NCI-H146 treated with DMSO at 0.1 percent for 48 hours (cell line): ENCODE results near the gene MMP11.

ENCODE experiments used
- DNase-seq: peaks from one replicate; lab custom pipeline; 2025; ENCODE audit not compliant: unreplicated experiment; lab: John Stamatoyannopoulos, UW

MMP11 gene

DNA sequence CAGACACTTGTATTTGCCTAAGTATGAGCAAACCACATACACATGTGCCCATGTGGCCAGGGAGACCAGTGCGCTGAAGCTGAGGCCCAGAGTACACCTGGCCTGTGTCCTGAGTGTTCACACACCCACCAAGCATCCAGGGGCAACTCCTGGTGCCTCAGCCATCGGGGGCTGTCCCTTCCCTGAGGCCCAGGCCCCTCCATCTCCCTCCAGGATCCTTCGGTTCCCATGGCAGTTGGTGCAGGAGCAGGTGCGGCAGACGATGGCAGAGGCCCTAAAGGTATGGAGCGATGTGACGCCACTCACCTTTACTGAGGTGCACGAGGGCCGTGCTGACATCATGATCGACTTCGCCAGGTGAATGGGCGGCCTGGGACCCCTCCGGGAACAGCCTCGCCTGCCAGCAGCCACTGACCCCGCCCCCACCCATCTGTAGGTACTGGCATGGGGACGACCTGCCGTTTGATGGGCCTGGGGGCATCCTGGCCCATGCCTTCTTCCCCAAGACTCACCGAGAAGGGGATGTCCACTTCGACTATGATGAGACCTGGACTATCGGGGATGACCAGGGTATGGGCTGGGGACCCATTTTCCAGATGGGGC is 7.6 kb downstream of the MMP11 start:
- DNase-seq: no peak

DNA sequence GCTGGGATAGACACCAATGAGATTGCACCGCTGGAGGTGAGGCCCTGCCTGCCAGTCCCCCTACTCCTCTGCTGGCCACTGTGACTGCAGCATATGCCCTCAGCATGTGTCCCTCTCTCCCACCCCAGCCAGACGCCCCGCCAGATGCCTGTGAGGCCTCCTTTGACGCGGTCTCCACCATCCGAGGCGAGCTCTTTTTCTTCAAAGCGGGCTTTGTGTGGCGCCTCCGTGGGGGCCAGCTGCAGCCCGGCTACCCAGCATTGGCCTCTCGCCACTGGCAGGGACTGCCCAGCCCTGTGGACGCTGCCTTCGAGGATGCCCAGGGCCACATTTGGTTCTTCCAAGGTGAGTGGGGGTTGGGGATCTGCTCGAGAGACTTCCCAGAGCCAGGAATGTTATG is 8.4 kb downstream of the MMP11 start:
- no peak for DNase-seq

DNA sequence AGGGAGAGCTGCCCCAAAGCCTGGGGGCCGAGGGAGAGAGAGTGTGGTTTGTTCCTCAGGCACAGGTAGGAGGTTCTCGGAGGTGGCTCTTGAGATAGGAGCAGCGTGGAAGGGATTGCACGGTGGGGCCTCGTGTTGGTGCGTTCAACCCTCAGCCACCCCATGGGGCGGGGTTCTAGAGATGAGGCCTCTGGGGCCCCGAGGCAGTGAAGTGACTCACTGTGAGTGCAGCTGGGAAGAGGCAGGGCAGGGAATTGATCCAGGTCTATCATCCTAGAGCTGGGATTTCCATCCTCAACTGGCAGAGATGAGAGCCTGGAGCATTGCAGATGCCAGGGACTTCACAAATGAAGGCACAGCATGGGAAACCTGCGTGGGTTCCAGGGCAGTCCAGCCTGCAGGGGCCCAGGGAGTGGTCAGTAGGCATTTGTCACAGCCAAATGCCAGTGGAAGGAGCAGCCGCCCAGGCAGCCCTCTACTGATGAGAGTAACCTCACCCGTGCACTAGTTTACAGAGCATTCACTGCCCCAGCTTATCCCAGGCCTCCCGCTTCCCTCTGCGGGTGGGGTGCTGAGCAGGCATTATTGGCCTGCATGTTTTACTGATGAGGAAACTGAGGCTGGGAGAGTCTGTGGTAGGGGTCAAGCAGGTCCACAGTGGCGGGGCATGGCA is 9.0 kb downstream of the MMP11 start:
- DNase-seq: no peak

DNA sequence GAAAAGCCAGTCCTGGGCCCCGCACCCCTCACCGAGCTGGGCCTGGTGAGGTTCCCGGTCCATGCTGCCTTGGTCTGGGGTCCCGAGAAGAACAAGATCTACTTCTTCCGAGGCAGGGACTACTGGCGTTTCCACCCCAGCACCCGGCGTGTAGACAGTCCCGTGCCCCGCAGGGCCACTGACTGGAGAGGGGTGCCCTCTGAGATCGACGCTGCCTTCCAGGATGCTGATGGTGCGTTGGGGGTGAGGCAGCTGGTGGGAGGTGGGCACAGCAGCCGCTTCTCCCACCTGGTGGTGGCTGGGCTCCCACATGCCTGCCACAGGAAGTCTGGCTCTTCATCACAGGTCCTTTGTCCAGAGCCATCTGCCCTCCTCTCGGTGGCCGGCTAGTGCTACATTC is 9.6 kb downstream of the MMP11 start:
- DNase-seq: no peak

DNA sequence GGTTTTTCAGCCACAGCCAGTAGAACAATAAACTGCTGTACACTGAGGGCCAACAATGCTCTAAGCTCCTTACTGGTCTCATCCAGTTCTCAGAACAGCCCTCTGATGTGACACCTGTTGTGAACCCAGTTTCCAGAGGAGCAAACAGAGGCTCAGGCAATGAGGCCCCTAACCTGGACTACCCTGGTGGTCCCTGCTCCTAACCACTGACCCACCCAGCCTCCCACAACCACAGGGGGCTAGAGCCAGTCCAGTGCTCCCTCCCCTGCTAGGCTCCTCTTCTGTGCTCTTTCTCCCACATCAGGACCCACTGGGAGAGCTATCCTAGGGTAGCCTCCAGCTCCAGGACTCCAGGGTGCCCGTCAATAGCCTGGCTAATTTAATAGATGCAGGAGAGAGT is 10.1 kb downstream of the MMP11 start:
- no peak for DNase-seq

DNA sequence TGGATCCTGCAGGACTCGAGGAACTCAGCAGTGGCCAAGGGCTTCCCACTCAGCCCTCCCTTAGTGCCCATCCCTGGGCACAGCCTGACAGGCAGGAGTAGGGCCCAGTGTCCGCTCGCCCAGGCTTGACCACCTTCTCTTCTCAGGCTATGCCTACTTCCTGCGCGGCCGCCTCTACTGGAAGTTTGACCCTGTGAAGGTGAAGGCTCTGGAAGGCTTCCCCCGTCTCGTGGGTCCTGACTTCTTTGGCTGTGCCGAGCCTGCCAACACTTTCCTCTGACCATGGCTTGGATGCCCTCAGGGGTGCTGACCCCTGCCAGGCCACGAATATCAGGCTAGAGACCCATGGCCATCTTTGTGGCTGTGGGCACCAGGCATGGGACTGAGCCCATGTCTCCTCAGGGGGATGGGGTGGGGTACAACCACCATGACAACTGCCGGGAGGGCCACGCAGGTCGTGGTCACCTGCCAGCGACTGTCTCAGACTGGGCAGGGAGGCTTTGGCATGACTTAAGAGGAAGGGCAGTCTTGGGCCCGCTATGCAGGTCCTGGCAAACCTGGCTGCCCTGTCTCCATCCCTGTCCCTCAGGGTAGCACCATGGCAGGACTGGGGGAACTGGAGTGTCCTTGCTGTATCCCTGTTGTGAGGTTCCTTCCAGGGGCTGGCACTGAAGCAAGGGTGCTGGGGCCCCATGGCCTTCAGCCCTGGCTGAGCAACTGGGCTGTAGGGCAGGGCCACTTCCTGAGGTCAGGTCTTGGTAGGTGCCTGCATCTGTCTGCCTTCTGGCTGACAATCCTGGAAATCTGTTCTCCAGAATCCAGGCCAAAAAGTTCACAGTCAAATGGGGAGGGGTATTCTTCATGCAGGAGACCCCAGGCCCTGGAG is 10.9 kb downstream of the MMP11 start:
- no peak for DNase-seq

DNA sequence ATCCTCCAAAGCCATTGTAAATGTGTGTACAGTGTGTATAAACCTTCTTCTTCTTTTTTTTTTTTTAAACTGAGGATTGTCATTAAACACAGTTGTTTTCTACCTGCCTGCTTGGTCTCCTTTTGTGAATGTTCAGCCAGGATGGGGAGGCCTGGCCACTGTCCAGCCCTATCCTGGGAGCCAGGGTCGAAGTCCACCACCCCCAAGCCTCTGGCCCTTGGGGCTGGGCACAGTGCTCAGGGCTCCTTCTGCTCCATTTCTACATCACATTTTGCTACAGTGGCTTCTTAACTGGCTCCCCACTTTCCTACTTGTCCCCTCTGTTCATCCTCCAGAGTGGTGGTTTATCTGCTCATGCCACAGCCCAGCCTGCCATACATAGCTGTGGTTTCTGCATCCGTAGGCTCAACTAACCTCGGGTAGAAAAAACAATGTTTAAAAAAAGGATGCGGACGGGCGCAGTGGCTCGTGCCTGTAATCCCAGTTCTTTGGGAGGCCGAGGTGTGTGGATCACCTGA is 11.6 kb downstream of the MMP11 start:
- no peak for DNase-seq

DNA sequence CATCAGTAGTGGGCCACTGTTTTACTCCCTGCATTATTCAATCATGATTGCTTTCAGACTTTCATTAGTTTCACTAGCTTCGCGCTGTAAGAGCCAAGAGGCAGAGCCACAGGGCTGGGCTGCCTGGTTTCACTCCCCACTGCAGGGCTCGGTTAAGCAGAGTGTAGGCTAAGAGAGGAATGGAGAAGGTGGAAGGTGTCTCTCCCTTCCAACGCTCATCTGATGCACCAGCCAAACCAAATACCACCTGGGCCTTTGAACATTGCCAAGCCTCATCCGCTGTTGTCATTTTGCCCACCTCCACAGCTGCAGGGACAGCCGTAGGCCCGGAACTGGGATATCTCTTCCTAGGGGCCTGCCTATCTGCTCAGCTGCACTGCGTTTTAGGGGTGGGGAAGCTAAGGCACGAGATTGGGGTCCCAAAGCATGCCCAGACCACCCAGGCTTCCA is 13.6 kb downstream of the MMP11 start:
- no peak for DNase-seq

DNA sequence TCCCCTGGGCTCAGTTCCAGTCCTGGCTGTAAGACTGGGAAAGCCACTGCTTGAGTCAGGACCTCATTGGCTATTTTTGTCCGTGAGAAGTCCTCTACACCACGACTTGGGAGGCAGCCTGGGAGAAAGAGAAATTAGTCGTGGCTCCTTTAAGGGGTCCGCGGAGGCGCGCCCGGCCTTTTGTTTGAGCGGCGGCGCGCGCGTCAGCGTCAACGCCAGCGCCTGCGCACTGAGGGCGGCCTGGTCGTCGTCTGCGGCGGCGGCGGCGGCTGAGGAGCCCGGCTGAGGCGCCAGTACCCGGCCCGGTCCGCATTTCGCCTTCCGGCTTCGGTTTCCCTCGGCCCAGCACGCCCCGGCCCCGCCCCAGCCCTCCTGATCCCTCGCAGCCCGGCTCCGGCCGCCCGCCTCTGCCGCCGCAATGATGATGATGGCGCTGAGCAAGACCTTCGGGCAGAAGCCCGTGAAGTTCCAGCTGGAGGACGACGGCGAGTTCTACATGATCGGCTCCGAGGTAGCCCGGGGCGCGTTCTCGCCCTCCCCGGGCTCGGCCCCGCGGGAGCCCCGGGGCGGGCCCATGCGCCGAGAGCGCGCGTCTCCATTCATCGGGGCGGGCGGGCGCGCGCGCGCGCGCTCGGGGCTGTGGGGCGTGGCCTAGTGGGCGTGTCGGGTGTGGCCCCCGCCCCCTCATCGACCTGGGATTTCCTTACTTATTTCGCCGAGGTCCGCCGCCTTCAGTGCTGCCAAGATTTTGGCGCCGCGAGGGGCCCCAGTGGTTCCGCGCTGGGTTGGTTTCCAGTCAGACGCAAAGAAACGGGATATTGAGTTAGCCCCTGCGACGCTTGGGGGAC is 14.3 kb downstream of the MMP11 start, which contains the start of gene SMARCB1:
TSS of gene SMARCB1 (plus strand) at position 215 of the 848 bp plus-strand sequence. CDS start at position 419, 204 bp downstream.
- DNase-seq: peak; percentile 21

DNA sequence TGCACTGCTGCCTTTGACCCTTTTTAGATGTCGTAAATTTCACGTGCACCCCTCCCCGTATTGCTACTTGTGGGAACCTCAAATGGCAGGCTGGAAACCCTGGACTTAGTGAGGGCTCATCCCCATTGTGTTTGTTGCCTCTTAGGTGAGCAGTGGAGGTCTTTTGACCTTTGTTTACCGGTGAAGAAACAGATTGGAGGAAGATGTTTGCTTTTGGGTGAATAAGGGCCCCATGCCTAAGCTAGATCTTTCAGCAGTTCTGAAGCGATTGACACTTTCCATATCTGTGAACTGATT is 14.9 kb downstream of the MMP11 start:
- DNase-seq: no peak

DNA sequence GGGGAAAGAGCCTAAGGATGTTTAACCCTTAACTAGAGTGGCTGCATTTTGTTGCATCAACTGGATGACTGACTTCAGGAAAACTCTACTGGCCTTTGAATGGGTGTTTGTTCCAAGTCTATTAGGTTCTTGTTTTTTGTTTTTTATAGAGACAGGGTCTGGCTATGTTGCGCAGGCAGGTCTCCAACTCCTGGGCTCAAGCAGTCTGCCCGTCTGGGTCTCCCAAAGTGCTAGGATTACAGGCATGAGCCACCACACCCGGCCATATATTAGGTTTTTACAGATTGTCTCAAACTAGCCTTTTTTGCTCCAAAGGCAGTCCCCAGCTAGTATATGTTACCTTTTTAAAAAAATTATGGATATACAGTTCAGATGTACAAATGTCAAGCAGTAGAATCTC is 15.3 kb downstream of the MMP11 start:
- DNase-seq: no peak

DNA sequence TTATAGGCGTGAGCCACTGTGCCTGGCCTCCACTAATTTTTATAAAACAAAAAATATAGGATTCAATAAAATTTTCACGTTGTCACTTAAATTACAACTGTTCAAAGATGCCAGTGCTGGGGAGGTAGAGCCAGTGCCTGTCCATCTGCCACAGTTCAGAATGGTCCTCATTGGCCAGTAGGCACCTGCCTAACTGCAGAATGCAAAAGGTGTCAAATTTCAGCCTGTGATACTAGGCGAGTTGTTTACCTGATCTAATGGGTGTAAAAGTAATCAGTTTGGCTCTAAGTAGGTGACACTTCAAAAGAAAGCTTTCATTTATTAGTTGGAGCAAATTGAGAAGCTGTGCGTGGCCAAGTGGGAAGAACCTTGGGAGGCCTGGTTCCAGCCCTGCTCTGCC is 16.5 kb downstream of the MMP11 start:
- no peak for DNase-seq

DNA sequence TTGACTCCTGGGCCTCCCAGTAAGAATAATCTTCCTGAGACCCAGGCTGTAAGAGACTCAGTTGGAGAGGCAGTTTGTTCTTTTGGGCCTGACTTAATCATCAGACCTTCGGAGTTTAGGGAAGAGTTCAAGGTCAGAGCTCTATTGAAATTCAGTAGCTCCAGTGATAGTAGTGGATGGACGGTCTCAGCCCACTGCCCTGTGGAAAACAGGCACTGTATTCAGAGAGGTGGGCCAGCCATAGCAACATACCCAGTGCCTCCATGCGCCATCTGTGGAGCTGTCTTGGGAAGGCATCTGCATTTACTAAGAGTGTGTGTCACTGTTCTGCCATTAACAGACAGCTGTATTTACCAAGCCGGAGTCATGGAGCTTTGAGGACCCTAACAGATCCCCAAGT is 17.0 kb downstream of the MMP11 start:
- DNase-seq: no peak

DNA sequence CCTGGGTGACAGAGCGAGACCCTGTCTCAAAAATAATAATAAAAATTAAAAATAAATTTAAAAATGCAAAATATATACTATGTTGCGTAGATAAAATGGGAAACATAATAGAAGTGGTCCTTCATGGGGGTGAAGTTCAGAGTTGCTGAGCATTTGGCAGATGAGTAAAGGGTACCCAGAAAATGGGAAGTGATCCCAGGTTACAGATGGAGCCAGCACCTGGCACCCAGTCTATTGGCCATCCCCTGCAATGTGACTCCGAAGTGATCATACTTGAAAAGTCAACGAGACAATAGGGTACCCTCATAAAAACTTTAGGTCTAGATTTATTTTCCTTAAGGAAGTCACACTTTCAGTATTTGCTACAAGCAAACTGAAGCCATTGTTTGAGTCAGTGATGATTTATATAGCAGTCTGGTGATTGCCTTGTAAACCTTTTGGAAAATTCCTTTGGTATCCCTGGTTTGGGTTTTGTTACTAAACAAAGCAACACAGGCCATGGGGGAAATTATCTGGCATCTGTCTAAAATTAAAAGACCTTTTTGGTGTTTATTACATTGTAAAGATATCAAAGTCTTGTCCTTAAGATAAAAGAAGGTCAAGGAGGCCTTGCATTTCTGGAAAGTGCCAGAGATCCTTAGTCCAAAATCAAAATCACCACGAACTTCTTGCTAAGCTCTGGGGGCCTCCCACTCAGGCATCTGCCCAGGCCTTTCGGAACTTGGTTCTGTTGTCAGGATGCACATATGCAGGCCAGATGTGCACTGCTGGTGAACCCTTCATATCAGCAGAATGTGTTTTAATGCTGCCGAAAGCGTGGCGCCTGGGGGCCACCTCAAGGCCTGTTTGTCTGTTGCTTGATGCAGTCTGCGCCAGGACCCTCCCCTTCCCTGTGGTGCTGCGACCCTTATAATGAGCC is 18.4 kb downstream of the MMP11 start:
- no peak for DNase-seq

DNA sequence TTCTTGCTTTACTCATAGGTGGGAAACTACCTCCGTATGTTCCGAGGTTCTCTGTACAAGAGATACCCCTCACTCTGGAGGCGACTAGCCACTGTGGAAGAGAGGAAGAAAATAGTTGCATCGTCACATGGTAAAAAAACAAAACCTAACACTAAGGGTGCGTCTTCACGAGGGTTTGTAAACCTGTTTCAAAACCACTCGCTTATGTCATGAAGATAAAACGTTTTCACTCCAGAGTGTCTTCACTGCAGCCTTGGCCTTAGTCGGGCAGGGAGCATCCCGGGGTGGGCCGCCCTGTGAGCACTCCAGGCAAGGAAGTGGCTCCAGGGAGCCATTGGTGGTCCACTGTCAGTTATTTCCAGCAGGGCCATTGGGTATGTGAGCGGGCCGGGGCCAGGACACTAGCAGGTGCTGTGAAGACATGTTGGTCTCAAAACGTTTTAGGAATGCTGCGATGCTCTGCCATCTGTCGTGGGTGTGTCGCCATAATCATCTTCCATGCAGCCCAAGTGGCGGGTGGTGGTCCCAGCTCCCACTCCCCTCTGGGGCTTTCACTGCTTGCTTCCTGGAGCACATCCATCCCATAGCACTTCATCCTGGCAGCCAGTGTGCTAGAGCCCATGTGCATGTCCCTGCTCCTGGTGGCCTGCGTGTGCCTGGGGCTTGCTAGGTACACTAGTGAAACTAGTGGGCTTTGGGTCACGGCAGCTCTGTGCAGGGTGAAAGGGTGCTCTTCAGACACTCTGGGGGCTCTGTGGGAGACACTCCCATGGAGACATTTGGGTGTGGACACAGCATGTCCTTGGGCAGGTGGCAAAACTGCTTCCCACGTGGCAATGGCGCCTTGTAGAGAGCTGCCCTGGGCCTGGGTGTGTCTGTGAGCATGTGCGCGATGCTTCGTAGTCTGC is 19.3 kb downstream of the MMP11 start:
- no peak for DNase-seq

DNA sequence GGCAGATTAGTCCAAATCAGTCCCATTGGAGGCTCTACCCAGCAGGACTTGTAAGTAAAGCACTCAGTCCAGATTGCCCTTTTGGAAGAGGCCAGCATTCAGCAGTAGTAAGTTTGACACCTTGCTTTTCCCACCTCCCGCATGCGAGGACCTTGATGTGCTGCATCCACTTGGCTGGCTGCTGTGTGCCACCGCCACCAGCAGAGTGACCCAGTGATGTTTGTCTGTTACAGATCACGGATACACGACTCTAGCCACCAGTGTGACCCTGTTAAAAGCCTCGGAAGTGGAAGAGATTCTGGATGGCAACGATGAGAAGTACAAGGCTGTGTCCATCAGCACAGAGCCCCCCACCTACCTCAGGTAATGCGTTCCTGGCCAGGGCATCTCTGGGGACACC is 20.7 kb downstream of the MMP11 start:
- DNase-seq: no peak

DNA sequence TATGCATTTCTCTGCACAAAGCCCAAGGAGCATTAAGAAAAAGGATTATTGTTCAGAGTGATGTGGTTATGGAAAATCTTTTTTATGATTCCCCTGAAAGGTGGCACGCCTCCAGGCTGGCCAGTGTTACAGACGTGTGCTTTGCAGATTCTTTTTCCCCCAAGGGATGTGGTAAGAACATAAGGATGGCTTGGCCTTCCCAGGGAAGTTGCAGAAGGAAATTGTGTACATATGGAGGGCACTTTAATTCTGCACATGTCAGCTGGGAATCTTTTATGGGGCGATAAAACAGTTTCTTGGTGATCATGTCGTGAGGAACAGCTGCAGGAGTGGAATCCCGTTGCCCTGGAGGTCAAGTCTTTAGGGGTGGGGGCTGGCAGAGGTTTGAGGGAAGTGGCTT is 23.8 kb downstream of the MMP11 start:
- DNase-seq: no peak

DNA sequence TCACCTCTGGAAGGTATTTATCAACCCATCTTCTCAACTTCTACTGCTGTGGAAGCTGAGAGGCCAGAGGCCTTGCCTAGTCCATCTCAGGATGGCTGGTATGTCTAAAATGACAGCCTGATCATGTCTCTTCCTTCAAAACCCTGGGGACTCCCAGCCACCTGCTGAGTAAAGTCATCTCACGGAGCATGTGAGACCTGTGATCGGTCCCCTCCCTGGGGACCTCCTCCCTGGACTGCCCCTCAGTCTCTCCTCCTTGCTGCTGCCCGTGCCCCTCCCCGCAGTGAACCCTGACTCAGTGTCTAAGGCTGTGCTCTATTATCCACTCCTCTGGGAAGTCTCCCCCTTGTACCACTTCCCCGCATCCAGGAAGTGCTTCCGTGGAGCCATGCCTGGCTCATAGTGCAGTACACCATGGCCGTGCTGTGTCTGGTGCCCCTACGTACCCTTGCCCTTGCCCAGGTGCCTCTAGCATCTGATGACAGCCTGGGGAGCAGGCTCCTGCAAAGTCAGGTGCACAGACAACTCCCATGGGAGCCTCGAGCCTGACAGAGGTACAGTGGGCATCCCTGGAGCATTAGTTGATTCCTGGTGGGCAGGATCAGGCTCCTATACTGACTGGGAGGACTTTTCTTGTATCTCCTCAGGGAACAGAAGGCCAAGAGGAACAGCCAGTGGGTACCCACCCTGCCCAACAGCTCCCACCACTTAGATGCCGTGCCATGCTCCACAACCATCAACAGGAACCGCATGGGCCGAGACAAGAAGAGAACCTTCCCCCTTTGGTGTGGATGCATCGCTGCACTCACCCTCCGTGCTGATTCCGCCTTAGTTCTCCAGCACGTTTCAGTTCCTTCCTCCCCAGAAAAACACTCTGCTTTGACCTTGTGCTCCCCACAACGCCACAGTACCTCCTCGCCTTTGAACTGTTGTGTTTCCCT is 27.9 kb downstream of the MMP11 start:
- DNase-seq: no peak
